Measurements from ENCODE around the gene HOXD11.

DNA sequence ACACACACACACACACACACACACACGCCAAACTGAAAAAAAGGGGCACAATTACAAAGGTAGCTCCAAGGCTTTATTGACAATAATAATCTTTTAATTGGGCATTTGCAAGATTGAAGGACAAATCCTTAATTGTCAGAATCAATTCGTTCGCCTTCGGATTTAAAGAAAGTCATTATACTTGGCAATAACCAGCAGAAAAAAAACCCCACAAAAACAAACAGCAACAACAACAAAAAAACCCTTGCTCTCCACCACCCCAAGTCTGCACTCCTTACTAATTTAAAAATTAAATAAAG lies 20.6 kb downstream of the HOXD11 start:
- TF ChIP-seq, protein P1, sequence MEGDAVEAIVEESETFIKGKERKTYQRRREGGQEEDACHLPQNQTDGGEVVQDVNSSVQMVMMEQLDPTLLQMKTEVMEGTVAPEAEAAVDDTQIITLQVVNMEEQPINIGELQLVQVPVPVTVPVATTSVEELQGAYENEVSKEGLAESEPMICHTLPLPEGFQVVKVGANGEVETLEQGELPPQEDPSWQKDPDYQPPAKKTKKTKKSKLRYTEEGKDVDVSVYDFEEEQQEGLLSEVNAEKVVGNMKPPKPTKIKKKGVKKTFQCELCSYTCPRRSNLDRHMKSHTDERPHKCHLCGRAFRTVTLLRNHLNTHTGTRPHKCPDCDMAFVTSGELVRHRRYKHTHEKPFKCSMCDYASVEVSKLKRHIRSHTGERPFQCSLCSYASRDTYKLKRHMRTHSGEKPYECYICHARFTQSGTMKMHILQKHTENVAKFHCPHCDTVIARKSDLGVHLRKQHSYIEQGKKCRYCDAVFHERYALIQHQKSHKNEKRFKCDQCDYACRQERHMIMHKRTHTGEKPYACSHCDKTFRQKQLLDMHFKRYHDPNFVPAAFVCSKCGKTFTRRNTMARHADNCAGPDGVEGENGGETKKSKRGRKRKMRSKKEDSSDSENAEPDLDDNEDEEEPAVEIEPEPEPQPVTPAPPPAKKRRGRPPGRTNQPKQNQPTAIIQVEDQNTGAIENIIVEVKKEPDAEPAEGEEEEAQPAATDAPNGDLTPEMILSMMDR (IDR thresholded peaks at IDR 0.05; ENCODE audit: low read depth, low read length): no peak
- no peak for TF ChIP-seq POLR2A (IDR thresholded peaks at IDR 0.05; ENCODE audit: extremely low read depth, insufficient read length)
